Measurements from ENCODE around the gene MICU1. TPM values are rescaled to one million over a fixed set of nuclear protein-coding genes. Genes with fewer than 3 reads are reported as not detected.
"Not testable (repeated sequence)": the region's sequence is repeated elsewhere in the genome, so short reads cannot be mapped to it uniquely, and the experiment has no call there.

MICU1 gene
- total RNA-seq, 1 experiment from 2014 or later = 46.9 TPM

GRCh38 chr10:72467064-72467463, 158.8 kb downstream of the MICU1 start:
- ATAC-seq; intact Hi-C loops (cut with micrococcal nuclease; ENCODE audit: unreplicated experiment); in situ Hi-C loops (cut with HindIII; ENCODE audit: low pct_unique_long_range_greater_than_20kb, low sequenced_read_pairs); H3K4me1 ChIP-seq (ENCODE audit: control insufficient read depth, insufficient read depth, low read length); BruUV-seq (replicated peaks); H3K9me3 ChIP-seq (ENCODE audit: control insufficient read depth, insufficient read depth, low read depth, low read length); H3K27me3 ChIP-seq (ENCODE audit: control insufficient read depth, insufficient read depth, low read length); POLR2A ChIA-PET; H3K36me3 ChIP-seq (ENCODE audit: control insufficient read depth, insufficient read depth, low read length); H3K27ac ChIP-seq (ENCODE audit: low read length); DNase-seq (ENCODE audit: low read depth, low spot score); H3K4me3 ChIP-seq (ENCODE audit: low read depth in 2 of 2, low read length in 2 of 2); CTCF ChIA-PET: not testable (repeated sequence)

GRCh38 chr10:72466018-72466417, 159.9 kb downstream of the MICU1 start:
- CTCF ChIA-PET = no interaction called here
- POLR2A ChIA-PET = no interaction called here
- no peak for TF ChIP-seq TCF7L2 (IDR thresholded peaks at IDR 0.05; ENCODE audit: low read depth, low read length)
- TF ChIP-seq, protein P1, sequence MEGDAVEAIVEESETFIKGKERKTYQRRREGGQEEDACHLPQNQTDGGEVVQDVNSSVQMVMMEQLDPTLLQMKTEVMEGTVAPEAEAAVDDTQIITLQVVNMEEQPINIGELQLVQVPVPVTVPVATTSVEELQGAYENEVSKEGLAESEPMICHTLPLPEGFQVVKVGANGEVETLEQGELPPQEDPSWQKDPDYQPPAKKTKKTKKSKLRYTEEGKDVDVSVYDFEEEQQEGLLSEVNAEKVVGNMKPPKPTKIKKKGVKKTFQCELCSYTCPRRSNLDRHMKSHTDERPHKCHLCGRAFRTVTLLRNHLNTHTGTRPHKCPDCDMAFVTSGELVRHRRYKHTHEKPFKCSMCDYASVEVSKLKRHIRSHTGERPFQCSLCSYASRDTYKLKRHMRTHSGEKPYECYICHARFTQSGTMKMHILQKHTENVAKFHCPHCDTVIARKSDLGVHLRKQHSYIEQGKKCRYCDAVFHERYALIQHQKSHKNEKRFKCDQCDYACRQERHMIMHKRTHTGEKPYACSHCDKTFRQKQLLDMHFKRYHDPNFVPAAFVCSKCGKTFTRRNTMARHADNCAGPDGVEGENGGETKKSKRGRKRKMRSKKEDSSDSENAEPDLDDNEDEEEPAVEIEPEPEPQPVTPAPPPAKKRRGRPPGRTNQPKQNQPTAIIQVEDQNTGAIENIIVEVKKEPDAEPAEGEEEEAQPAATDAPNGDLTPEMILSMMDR (IDR thresholded peaks at IDR 0.05) = no peak
- TF ChIP-seq POLR2AphosphoS5 (IDR thresholded peaks at IDR 0.05; ENCODE audit: low read depth, low read length) = no peak
- TF ChIP-seq, protein P2, sequence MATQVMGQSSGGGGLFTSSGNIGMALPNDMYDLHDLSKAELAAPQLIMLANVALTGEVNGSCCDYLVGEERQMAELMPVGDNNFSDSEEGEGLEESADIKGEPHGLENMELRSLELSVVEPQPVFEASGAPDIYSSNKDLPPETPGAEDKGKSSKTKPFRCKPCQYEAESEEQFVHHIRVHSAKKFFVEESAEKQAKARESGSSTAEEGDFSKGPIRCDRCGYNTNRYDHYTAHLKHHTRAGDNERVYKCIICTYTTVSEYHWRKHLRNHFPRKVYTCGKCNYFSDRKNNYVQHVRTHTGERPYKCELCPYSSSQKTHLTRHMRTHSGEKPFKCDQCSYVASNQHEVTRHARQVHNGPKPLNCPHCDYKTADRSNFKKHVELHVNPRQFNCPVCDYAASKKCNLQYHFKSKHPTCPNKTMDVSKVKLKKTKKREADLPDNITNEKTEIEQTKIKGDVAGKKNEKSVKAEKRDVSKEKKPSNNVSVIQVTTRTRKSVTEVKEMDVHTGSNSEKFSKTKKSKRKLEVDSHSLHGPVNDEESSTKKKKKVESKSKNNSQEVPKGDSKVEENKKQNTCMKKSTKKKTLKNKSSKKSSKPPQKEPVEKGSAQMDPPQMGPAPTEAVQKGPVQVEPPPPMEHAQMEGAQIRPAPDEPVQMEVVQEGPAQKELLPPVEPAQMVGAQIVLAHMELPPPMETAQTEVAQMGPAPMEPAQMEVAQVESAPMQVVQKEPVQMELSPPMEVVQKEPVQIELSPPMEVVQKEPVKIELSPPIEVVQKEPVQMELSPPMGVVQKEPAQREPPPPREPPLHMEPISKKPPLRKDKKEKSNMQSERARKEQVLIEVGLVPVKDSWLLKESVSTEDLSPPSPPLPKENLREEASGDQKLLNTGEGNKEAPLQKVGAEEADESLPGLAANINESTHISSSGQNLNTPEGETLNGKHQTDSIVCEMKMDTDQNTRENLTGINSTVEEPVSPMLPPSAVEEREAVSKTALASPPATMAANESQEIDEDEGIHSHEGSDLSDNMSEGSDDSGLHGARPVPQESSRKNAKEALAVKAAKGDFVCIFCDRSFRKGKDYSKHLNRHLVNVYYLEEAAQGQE (IDR thresholded peaks at IDR 0.05; ENCODE audit: insufficient read depth in 1 of 2, low read depth in 2 of 2, low read length in 1 of 2) = no peak
- no peak for TF ChIP-seq SIN3A (IDR thresholded peaks at IDR 0.05; ENCODE audit: borderline replicate concordance, insufficient read depth, low read depth, low read length)
- DNase-seq (ENCODE audit: low read depth, low spot score) (no peak), ATAC-seq (peak; percentile 78)
- Histone ChIP-seq H3K4me1 (ENCODE audit: control insufficient read depth, insufficient read depth, low read length) (no peaks in the 10 kb centered on the region), H3K36me3 (ENCODE audit: control insufficient read depth, insufficient read depth, low read length) (no peaks in the 10 kb centered on the region), H3K4me3 (ENCODE audit: low read depth in 2 of 2, low read length in 2 of 2) (no peak overlapping the region), H3K27ac (ENCODE audit: low read length) (no peak overlapping the region), H3K27me3 (ENCODE audit: control insufficient read depth, insufficient read depth, low read length) (no peaks in the 10 kb centered on the region), H3K9me3 (ENCODE audit: control insufficient read depth, insufficient read depth, low read depth, low read length) (no peaks in the 10 kb centered on the region)
- intact Hi-C loops (cut with micrococcal nuclease; ENCODE audit: unreplicated experiment) (no loop called here), in situ Hi-C loops (cut with HindIII; ENCODE audit: low pct_unique_long_range_greater_than_20kb, low sequenced_read_pairs) (no loop called here)
- BruUV-seq (replicated peaks) = no TSS peak

- POLR2A ChIA-PET = interaction anchor here (1.0 kb wide), 1 partner anchor 15 kb away, joined by 4 read pairs; no protein-coding TSS in a partner anchor
Observed at GRCh38 chr10:72464438-72464837, 161.4 kb downstream of the MICU1 start.

More at GRCh38 chr10:72464438-72464837, 161.4 kb downstream of the MICU1 start:
- Histone ChIP-seq H3K36me3 (ENCODE audit: control insufficient read depth, insufficient read depth, low read length) (no peaks in the 10 kb centered on the region), H3K9me3 (ENCODE audit: control insufficient read depth, insufficient read depth, low read depth, low read length) (no peaks in the 10 kb centered on the region), H3K4me1 (ENCODE audit: control insufficient read depth, insufficient read depth, low read length) (no peaks in the 10 kb centered on the region), H3K27ac (ENCODE audit: low read length) (no peak overlapping the region), H3K4me3 (ENCODE audit: low read depth in 2 of 2, low read length in 2 of 2) (no peak overlapping the region), H3K27me3 (ENCODE audit: control insufficient read depth, insufficient read depth, low read length) (no peaks in the 10 kb centered on the region)
- in situ Hi-C loops (cut with HindIII; ENCODE audit: low pct_unique_long_range_greater_than_20kb, low sequenced_read_pairs) (no loop called here), intact Hi-C loops (cut with micrococcal nuclease; ENCODE audit: unreplicated experiment) (no loop called here)
- no peak for DNase-seq (ENCODE audit: low read depth, low spot score)
- CTCF ChIA-PET = no interaction called here
- BruUV-seq (replicated peaks) = no TSS peak
- no peak for ATAC-seq
- TF ChIP-seq, protein P1 (IDR thresholded peaks at IDR 0.05) = no peak
- TF ChIP-seq TCF7L2 (IDR thresholded peaks at IDR 0.05; ENCODE audit: low read depth, low read length) = no peak
- TF ChIP-seq SIN3A (IDR thresholded peaks at IDR 0.05; ENCODE audit: borderline replicate concordance, insufficient read depth, low read depth, low read length) = no peak
- TF ChIP-seq POLR2AphosphoS5 (IDR thresholded peaks at IDR 0.05; ENCODE audit: low read depth, low read length) = no peak
- TF ChIP-seq, protein P2 (IDR thresholded peaks at IDR 0.05; ENCODE audit: insufficient read depth in 1 of 2, low read depth in 2 of 2, low read length in 1 of 2) = no peak
